ENCODE data around the gene ESYT2.

Gene ESYT2

DNA sequence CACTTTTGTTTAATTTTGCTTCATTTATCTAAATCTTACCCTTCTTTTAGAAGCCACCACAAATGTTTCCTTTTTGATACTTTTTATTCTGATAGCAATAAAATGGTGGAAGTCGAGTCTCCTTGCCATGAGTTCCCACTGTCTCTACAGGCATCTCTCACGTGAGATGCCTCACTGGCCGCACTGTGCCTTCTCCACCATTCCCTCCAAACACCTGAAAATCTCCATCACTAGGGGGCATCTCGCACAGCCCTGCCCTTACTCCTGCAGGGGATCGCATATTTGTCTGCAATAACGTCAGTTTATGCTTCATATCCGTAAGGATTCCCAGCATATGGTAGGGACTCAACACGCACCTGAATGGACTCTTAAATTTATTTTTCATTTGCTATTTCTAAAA is 68.4 kb downstream of the ESYT2 start:
- DNase-seq: no peak

DNA sequence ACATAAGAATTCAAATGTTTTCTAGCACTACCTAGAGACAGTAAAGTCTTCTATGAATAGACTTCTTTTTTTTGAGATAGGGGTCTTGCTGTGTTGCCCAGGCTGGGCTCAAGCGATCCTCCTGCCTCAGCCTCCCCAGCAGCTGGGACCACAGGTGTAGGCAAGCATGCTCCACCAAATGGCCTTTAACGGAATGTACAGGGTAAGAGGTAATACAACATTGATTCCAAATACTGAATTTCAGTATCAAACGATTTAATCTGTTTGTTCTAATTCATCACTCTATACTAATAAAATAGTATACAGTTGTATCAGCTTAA is 68.9 kb downstream of the ESYT2 start:
- no peak for DNase-seq

DNA sequence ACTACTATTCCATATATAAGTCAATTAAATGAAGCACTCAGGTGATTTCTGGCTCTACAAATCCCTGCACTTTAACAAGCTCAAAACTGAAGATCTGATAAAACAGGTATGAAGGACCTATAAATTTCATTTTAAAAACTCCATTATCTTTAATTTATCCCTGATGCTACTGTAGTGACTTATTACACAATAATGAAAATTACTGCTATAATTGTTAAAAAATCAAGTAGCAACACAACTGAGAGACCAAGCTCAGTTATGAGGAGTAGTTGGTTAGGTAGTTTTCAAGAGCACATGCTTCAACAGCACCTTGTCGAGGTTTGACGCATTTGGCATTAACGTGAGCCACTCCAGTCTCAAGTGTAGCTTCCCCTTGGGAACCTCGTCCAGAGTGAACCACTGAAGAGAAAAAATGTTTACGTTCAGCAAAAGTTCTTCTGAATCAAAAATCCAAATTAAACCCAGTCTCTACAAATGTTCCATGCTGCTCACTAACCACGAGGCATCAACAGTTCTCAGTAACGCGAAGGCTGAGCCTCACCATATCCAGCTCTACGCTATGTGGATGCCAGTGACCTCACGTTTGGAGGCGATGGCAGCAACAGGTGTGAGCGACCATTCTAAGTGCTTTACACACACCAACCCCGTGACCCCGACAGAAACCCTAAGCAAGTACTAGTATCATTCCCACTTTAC is 69.4 kb downstream of the ESYT2 start:
- no peak for DNase-seq

DNA sequence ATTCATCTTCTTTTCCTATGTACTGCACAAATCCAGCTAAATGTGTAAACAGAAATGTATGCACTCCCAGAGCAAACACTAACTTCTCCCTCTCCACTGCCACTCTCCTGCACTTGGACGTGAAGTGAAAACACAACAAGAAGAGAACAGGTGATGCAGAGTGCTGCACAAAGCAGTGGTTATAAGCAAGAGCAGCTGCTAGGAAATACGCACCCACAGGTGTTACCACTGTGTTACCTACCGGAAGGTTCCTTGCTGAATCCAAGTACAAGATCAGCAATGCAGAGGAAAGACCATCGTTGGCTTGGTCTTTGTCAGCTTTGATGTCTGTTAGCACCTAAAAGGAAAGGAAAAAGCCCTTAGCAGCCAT is 70.1 kb downstream of the ESYT2 start:
- DNase-seq: no peak

DNA sequence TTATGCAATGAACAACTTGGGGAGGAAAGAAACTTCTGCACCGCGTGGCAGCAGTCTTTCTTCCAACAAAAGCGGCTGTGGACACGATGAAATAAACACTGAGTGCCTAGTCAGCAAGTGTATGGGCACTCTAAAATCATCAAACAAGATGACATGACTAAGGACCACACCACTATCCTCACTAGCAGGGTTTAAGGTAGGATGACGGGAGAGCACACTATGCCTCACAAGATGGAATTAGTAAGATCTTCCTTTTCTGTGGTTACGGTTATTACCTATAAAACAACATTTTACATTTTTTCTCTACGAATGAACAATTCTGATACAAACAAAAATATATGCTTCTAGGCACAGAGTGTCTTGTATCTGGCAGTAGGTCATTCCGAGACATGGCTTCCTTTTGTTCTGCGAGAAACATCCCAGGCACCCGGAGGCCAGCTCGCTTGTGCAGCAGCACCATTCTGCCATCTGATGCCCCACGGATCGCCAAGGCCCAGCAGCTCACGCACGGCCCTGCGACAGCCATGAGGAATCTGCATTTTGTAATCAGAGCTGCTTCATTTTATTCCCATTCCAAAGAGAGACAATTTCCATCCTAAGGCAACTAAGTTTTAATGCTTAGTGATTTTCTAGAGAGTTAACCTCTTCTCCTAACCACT is 70.6 kb downstream of the ESYT2 start:
- no peak for DNase-seq

DNA sequence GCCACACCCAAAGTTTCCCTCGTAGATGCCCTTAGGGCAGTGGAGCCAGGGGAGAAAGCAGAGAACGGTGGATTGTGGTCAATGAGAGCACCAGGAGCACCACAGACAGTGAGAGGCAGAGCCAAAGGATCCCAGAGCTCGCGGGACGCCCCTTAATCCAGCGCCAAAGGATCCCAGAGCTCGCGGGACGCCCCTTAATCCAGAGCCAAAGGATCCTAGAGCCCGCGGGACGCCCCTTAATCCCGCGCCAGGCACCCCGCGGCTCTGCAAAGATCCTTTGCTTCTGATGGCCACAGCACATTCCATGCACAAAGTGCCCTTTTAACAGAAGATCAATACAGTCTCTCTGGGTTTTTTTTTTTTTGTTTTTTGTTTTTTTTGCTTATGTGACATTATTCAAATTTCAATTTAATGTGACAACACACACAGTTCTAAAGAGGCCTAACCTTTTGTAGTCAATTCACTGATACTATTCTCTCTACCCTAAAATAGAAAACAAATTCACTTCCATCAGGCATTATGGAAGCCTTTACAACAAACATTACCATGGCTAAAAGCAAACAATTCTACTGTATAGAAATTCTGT is 71.8 kb downstream of the ESYT2 start:
- DNase-seq: no peak

DNA sequence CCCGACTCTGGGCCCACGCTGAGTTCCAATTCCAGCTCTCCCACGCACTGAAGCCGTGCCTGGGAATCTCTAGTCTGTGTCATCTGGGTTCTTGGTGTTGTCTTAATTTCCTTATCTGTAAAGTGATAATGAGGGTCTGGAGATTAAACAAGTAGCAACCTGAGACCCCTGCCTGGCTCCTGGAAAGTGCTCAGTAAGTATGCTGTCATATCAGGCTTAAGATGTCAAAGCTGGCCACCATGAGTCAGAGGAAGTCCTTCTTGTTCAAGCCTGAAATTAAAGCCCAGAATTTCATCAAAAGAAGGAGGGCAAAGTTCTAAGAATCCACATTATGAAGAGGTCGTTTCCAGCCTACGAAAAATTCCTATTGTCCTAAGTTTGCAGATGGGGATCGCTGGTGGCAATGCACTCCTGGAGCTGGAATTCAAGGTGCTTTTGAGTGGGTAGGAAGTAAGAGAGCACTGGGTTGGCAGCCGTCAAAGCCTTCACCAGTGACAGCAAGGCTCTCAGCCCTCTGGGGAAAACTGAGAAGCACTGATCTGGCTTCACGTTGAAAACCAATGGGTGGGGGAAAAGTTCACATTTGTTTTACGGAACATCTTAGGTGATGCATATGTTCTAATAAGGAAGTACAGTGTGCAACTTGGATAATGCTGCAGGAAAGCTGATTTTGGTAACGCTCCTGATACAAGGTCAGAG is 74.4 kb downstream of the ESYT2 start:
- no peak for DNase-seq

DNA sequence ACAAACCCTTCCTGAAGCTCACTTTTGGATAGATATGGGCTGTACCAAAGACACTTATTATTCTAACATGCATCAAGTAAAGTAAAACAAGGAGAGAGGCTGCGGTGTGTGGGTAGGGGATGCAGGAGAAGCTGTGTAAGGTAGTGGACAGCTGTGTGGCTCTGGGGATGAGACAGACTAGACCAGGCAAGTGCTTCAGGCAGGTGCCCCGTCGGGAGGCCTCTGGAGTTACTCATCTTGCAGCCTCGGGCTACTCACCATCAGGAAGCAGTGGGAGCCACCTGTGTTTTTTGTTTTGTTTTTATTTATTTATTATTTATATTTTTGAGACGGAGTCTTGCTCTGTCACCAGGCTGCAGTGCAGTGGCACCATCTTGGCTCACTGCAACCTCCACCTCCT is 75.4 kb downstream of the ESYT2 start:
- DNase-seq: no peak

DNA sequence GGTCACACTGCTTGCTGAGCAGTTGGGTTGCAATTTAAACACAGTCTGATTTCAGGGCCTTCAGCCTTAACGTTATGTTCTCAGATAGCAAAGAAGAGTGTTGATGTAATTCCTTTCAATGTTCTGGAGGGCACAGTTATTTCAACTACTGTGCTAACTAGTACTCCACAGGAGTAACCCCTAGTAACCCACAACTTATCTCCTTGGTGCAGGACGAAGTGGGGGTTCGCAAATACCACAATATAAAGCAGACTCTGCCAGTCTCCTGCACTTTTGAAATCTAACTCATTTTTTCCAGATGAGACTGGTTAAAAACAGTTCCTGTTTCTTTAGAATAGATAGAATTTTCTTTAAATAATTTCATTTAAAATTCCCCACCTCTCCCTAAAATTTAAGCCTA is 77.6 kb downstream of the ESYT2 start:
- no peak for DNase-seq

DNA sequence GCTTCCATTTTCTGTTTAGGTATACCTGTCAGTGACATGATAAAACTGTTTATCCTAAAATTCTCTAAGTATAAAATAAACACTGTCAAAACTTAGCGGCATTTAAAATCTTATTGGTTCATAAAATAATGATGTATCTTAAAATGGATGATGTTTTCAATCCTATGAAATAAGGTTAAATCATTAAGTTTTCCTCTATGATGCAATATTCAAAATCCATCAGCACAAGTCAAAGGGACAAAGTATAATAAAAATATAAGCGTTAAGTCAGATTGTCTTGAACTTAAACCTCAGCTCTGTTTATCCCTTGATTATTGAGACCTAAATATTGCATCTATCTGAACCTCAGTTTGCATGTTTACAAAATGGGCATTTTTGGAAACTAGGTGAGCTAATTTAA is 78.1 kb downstream of the ESYT2 start:
- no peak for DNase-seq

DNA sequence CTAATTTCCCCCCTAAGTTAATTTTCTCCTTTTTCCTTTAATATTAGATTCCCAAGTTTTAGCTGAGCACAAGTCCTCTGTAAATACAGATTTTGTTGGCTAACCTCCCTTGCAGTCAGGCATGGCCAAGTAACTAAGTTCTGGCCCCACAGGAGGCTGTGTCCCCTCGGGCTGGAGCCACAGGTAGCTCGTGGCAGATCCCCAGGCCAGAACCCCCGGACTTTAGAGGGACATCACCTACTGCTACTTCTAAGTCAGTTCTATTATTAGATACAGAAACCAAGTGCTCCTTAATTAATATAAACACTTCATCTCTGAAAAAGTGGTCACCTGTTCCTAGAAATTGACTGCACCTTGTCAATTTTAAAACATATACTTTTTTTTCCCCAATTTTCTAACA is 78.6 kb downstream of the ESYT2 start:
- no peak for DNase-seq

DNA sequence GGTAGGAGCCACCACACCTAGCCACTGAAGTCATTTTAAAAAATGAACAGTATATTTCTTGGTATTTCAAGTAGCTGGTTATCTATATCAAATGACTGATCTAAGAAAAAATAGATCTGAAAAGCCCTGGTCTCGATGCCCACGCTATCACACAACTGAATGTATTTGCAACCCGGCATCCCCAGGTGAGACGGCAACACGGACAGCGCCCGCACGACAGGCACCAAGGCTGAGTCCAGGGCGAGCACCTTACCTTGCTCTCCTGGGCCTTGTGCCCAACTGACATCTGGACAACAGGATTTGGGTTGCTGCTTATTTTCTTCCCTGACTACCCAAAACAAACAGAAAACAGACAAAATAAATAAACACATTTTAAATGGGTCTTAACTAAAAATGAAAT is 79.9 kb downstream of the ESYT2 start:
- DNase-seq: no peak

DNA sequence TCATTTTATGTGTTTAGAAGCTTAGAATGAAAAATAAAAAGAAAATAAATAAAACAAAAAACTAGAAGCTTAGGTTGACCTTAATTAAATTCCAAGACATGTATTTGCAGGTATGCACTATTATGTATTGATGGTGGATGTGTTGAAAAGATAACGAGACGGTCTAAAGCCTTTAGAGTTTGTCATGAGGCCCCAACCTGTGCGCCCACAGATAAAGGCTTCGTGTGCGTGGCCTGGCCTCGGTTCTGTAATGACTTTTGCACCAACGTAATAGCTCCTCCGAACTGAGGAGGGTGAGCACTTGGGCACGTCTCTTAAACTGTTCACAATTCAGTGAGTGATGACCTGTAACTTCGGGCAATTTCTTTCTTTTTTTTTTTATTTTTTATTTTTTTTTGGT is 81.0 kb downstream of the ESYT2 start:
- no peak for DNase-seq

DNA sequence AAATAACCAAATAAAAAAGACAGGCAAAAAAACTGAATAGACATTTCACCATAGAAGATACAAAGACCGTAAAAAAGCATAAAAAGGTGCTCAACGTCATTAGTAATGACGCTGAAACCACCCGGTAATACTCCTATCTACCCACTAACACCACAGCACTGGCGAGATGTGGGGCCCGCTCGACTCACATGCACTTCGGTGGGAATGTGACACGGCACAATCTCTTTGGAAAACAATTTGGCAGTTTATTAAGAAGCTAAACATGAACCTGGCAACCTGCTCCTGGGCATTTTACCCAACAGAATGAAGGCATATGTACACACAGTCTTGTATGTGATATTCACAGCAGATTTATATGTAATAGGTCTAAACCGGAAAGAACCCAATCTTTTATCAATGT is 81.9 kb downstream of the ESYT2 start:
- no peak for DNase-seq

DNA sequence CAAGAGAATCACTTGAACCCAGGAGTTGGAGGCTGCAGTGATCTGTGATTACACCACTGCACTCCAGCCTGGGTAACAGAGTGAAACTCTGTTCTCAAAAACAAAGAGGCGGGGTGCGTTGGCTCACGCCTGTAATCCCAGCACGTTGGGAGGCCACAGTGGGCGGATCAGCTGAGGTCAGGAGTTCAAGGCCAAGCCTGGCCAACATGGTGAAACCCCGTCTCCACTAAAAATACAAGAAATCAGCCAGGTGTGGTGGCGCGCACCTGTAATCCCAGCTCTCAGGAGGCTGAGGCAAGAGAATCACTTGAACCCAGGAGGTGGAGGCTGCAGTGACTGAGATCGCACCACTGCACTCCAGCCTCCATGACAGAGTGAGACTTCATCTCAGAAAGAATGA is 82.4 kb downstream of the ESYT2 start:
- no peak for DNase-seq

DNA sequence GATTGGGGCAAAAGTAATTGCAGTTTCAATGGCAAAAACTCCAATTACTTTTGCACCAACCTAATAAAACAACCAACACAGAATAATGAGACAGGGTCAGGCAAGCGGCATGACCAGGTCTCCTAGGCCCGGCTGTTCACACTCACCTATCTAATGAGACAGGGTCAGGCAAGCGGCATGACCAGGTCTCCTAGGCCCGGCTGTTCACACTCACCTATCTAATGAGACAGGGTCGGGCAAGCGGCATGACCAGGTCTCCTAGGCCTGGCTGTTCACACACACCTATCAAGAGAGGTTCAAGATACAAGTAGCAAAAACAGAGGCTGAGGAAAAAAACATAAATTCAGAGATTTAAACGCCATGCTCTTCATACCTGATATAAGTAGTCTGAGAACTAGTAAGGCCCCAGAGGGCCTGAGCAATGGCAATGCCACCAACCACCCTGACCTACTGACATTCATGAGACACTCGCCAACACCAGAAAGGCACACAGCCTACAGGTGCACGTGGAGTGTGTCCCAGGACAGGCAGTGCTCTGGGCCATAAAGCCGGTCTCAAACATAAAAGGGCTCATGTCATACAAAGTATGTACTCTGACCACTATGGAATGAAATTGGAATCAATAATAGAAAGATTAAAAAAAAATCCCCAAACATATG is 84.1 kb downstream of the ESYT2 start:
- no peak for DNase-seq

DNA sequence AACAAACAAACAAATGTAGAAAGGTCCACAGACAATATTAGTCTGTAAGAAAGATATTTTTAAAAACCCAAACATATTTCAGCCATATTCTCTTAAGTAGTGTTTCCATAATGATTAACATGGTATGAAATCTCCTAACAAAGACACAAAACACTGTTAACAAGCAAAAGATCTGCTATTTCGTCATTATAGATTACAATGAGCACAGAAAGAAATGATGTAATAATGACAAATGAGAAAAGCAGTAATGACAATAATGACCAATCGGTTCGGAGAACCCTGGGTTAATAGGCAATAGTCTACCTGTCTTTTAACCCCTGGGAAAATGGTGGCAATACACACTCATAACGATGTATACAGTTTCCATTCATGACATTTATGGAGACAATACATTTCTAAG is 85.2 kb downstream of the ESYT2 start:
- DNase-seq: no peak

DNA sequence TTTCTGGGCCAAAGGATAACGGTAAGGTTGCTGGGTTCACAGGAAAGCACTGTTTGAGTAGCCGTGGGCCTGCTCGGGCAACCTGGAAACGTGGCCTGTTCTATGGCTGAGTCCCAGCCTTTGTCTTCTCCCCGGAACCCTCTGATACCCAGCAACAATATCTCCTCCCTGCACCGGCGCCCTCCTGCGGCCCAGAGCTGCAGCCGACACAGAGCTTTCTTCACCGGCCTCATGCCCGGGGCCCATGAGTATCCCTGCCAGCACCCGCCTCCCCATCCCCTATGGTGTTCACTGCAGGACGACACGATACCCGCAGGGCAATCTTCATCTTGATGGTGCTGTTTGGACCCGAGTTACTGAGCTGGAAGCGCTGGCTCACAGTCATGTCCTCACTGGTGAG is 86.1 kb downstream of the ESYT2 start:
- DNase-seq: no peak

DNA sequence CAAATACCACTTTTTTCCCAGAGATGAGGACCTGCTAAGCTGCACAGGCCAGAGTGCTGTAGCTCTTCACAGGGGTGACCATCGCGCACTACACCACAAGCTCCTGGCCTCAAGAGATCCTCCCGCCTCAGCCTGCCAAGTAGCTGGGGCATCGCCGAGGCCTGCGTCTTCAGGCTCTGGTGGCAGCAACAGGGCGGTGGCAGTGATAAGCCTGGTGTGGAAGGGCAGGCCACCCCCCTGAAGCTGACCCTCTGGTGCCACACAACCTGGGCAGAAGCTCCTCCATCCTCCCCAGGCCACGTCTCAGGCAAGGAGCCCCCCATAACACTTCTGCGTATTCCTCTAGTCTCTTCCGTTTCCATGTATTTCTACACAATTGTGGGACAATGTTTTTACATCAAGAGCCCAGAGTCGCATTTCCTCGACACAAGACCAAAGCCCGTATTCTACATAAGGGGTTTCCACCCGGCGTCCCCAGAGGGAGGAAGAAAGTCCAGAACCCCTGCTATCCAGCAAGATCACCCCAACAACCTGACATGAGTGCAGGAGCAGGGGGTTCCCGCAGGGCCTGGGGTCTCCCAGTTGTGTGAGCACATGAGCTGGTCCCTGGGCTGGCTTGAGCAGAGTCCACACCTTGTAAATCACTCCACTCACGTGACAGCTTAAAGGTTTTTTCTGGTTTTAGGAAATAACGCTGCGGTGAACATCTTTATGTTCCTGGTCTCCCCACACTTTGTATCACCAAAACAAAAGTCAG is 87.1 kb downstream of the ESYT2 start:
- DNase-seq: no peak

DNA sequence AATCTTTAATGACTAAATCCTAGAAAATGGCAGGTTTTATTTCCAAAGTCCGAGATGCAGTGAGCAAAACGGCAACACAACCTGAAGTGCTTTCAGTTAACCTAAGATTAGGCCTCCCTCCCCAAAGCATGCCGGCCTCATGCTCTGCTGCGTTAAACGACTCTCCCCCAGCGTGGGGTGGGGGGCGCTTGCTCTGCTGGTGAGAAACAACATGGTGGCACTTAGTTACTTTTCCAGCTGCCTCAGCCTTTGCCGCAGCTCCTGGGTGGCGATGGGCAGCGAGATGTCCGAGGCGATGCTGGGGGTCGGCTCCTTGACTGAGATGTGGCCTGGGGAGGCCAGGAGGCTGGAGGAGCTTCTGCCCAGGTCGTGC is 88.0 kb downstream of the ESYT2 start:
- no peak for DNase-seq

DNA sequence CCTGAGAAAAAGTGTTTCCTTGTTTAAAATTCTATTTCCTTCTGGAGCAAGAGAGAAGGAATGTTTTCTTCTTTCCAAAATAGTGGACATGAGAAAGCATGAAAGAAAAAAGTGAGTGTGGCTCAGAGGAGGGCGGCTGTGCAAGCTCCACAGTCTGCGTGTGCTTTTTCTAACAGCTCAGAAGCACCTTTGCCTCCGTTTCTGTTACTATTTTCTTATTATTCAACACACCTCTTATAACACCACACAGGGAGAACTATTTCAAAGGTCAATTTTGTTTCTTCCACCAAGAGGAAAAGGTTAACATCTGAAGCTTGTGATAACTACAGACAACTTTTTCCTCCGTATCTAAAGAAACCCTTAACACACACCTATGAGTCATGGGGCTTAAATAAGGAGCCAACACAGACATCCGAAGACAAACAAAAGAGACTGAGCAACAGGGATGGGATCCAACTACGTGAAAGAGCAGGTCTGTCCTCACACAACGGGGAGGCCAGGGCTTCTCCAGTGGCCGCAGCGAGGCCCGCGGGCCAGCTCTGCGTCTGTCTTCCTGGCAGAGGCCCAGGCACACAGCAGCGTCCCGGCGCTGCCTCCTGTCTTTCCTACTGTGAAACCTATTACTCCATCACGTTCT is 88.5 kb downstream of the ESYT2 start:
- DNase-seq: no peak

DNA sequence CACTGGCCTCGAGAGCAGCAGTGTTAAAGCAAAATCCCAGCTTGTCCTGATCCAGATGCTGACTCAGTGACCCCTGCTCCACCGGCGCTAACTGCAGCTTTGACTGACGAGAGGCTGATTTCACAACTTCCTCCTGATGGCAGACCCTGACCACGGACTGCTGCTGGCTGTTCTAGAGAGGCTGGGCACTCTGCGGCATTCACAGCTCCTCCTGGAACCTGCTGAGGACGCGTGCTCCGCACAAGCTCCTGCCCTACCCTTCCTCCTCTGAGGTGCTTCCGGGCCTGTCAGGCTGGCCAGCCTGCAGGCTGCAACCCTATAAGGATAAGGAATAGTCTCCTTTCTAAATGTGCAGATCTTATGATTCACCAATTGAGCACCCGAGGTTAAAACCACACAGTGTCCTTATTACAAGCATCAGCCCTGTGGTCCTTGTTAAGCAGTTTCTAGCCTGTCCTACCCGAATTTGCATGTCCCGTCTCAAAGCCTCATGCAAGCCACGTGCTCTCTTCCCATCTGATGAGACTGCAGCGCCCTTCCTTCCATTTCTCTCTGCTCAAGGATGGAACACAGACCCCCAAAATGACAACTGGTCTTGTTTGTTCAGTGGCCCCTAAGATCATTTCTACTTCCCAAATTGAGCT is 89.2 kb downstream of the ESYT2 start:
- no peak for DNase-seq

Data from stimulated activated naive CD4-positive, alpha-beta T cell treated with Interleukin-2 at 50 U/mL for 16 hours (primary cell).